Transverse colon (tissue), 4 donors: ENCODE measurements around the gene SRRM4.

ENCODE experiments used
- CTCF ChIP-seq, 5 experiments: fragments of 200-600 bp in 3 of 5; fragments of 450-650 bp in 2 of 5; sonication (generic) in 3 of 5; IDR thresholded peaks; 1 replicate in 2 of 5; 2 replicates in 3 of 5; pipeline ENCODE4 v1.5.1; 2016 to 2017; ENCODE audit warnings: antibody characterized with exemption in 5 of 5, inconsistent platforms in 3 of 5, mild to moderate bottlenecking in 2 of 5, moderate library complexity in 1 of 5
- EP300 ChIP-seq: sonication (generic); formaldehyde crosslinking; IDR thresholded peaks from one replicate; pipeline ENCODE4 v1.6.1; 2017; ENCODE audit warnings: antibody characterized with exemption, low read depth
- POLR2A ChIP-seq: fragments of 450-650 bp; IDR thresholded peaks from one replicate; pipeline ENCODE4 v1.6.1; 2016; ENCODE audit warnings: antibody characterized with exemption, mild to moderate bottlenecking, moderate library complexity
- POLR2AphosphoS5 ChIP-seq, 3 donors: sonication (generic); formaldehyde crosslinking; IDR thresholded peaks; one replicate each; pipeline ENCODE4 v1.6.1; 2016; ENCODE audit warnings: antibody characterized with exemption in 3 of 3

GRCh38 chr12:119128527-119128926 is 147.2 kb downstream of the SRRM4 start:
- TF ChIP-seq CTCF (IDR thresholded peaks at IDR 0.05) (no peak), POLR2A (no peak), EP300 (no peak), POLR2AphosphoS5 (IDR thresholded peaks at IDR 0.05) (no peak)
